AG04450 (cell line): Measurements from ENCODE around the gene PREX1. TPM values are rescaled to one million over a fixed set of nuclear protein-coding genes. Genes with fewer than 3 reads are reported as not detected.

Source experiments
- CTCF ChIA-PET: fragments of 300-600, 350-600 bp; formaldehyde crosslinking; extraction: SDS; loops from one replicate; lab custom pipeline; 2022; ENCODE audit warnings: antibody characterized with exemption, inconsistent platforms; lab: Charles Lee
- POLR2A ChIA-PET: fragments of 350-600 bp; formaldehyde crosslinking; extraction: SDS; loops from one replicate; lab custom pipeline; 2021; ENCODE audit warnings: antibody characterized with exemption, inconsistent platforms; lab: Yijun Ruan, JAX
- DNase-seq: peaks from one replicate; pipeline ENCODE4 v3.0.0-alpha.2; 2011; ENCODE audit warnings: low read depth, low spot score
- H3K27ac ChIP-seq: one replicate; pipeline ENCODE4 v1.5.1; 2012; ENCODE audit warnings: low read depth, low read length, control low read depth
- H3K27me3 ChIP-seq: one replicate; pipeline ENCODE4 v1.6.0; 2012; ENCODE audit warnings: low read length; ENCODE audit not compliant: control insufficient read depth, insufficient read depth
- H3K4me3 ChIP-seq: 2 replicates; pipeline ENCODE4 v1.5.1; 2011; ENCODE audit warnings: mild to moderate bottlenecking, low read depth, low read length, control low read depth
- H3K9me3 ChIP-seq: 2 replicates; pipeline ENCODE4 v1.5.1; 2012; ENCODE audit warnings: low read length; ENCODE audit not compliant: control insufficient read depth, insufficient read depth
- CTCF ChIP-seq: IDR thresholded peaks from 2 replicates; pipeline ENCODE4 v1.5.1; 2011; ENCODE audit warnings: low read depth, low read length, control low read depth, inconsistent platforms
- polyA plus RNA-seq: library from polyadenylated mRNA; depleted of rRNA; stranded (reverse); fragments of >200 nt; gene quantifications from 2 replicates; pipeline ENCODE4 v1.2.3, GENCODE V29; 2011

The PREX1 gene
- polyA plus RNA-seq, 1 experiment = 0.69 TPM

GRCh38 chr20:48794816-48795457 is 32.9 kb downstream of the PREX1 start:
- no peak for DNase-seq
- CTCF ChIA-PET = interaction anchor here (1.3 kb wide), 1 partner anchor 138 kb away, joined by 4 read pairs; no protein-coding TSS in a partner anchor
- POLR2A ChIA-PET = no interaction called here
- Histone ChIP-seq H3K9me3 (no peaks in the 10 kb centered on the region), H3K4me3 (no peak overlapping the region), H3K27ac (no peak overlapping the region), H3K27me3 (peaks cover 32% of the 10 kb centered on the region)
- TF ChIP-seq CTCF = no peak

DNA sequence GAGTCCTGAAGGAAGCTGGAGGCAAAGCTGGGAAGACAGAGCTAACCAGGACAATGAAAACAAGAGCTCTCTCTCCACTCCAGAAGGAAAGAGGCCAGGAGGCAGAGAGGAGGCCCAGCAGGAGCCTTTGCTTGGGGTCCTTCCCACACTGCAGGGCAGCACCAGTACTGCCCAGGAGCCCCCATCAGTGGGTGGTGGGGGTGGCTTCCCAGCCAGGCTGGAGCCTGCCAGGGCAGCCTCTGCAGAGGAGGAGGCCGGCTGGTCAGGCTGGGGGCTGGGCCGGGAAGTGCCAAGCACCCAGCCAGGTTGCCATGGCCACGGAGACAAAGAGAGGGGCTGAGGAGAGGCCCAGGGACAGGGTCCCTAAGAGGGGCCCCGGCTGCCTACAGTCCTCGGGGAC is 33.4 kb downstream of the PREX1 start:
- no peak for TF ChIP-seq CTCF
- Histone ChIP-seq H3K9me3 (no peaks in the 10 kb centered on the region), H3K27me3 (peaks cover 28% of the 10 kb centered on the region), H3K27ac (no peak overlapping the region), H3K4me3 (no peak overlapping the region)
- ChIA-PET POLR2A (no interaction called here), CTCF (interaction anchor here (1.3 kb wide), 1 partner anchor 137 kb away, joined by 4 read pairs; no protein-coding TSS in a partner anchor)
- no peak for DNase-seq

DNA sequence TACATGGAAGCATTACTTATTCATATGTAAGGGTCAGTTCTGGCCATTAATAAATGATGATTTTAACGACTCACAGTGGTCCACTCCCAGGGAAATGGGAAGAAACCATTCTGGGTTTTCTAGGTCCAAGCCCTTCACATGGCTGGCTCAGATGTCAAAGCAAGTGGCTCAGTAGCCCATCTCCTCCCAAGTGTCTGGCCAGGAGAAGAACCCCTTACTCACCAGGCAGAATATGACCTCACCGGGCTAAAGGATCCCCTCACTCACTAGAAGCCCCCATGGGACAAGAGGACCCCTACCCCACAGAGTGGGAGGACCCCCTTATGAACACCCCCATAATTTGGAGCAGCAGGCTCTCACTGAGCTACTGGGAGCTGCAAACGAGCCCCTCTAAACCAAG is 34.0 kb downstream of the PREX1 start:
- ChIA-PET POLR2A (no interaction called here), CTCF (interaction anchor here (1.3 kb wide), 1 partner anchor 136 kb away, joined by 4 read pairs; no protein-coding TSS in a partner anchor)
- peaks cover 26% of the 10 kb centered on the region for H3K27me3 ChIP-seq

GRCh38 chr20:48791666-48792071 is 36.1 kb downstream of the PREX1 start:
- H3K27ac ChIP-seq = no peak overlapping the region
- ChIA-PET CTCF (no interaction called here), POLR2A (no interaction called here)
- no peaks in the 10 kb centered on the region for H3K9me3 ChIP-seq
- DNase-seq = no peak
- H3K4me3 ChIP-seq = no peak overlapping the region
- TF ChIP-seq CTCF = no peak
- H3K27me3 ChIP-seq = peaks cover 24% of the 10 kb centered on the region

More for the DNA sequence above, 34.0 kb downstream of the PREX1 start:
- TF ChIP-seq CTCF = no peak
- no peak overlapping the region for H3K4me3 ChIP-seq
- no peak overlapping the region for H3K27ac ChIP-seq
- DNase-seq = no peak
- H3K9me3 ChIP-seq = no peaks in the 10 kb centered on the region

- no peaks in the 10 kb centered on the region for H3K9me3 ChIP-seq
- H3K4me3 ChIP-seq = no peak overlapping the region
- DNase-seq = no peak
- no peak for TF ChIP-seq CTCF
- ChIA-PET POLR2A (no interaction called here), CTCF (no interaction called here)
- H3K27me3 ChIP-seq = peaks cover 24% of the 10 kb centered on the region
- H3K27ac ChIP-seq = no peak overlapping the region
These were observed 36.8 kb downstream of the PREX1 start for GRCh38 chr20:48791014-48791413.
